ENCODE measurements around the gene GPR15LG. TPM values are rescaled to one million over a fixed set of nuclear protein-coding genes. Genes with fewer than 3 reads are reported as not detected.

The GPR15LG gene
- total RNA-seq, 2 donors from 2014 or later, result 515 to 560 TPM

DNA sequence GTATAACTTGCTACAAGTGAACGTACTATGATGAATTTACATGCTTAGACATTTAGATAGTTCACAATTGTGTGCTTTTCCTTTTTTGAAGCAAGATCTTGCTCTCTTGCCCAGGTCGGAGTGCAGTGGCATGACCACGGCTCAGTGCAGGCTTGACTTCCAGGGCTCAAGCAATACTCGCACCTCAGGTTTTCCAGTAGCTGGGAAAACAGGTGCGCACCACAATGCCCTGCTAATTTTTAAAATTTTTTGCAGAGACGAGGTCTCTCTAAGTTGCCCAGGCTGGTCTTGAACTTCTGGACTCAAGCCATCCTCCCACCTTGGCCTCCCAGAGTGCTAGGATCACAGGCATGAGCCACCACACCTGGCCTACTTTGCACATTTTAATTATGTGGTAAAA lies 1.8 kb downstream of the GPR15LG start:
- Histone ChIP-seq H3K36me3 (no peaks in the 10 kb centered on the region), H3K9me3 (no peaks in the 10 kb centered on the region), H3K9ac (ENCODE audit: low read depth in 2 of 2, low read length in 2 of 2) (peak overlapping the region; percentile 16 to 84), H3K4me3 (peak overlapping the region; percentile 53), H3K27ac (peak overlapping the region; percentile 83), H3K4me1 (peaks cover 3% of the 10 kb centered on the region), H3K27me3 (no peaks in the 10 kb centered on the region)
- TF ChIP-seq, protein P1, sequence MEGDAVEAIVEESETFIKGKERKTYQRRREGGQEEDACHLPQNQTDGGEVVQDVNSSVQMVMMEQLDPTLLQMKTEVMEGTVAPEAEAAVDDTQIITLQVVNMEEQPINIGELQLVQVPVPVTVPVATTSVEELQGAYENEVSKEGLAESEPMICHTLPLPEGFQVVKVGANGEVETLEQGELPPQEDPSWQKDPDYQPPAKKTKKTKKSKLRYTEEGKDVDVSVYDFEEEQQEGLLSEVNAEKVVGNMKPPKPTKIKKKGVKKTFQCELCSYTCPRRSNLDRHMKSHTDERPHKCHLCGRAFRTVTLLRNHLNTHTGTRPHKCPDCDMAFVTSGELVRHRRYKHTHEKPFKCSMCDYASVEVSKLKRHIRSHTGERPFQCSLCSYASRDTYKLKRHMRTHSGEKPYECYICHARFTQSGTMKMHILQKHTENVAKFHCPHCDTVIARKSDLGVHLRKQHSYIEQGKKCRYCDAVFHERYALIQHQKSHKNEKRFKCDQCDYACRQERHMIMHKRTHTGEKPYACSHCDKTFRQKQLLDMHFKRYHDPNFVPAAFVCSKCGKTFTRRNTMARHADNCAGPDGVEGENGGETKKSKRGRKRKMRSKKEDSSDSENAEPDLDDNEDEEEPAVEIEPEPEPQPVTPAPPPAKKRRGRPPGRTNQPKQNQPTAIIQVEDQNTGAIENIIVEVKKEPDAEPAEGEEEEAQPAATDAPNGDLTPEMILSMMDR (IDR thresholded peaks at IDR 0.05), result no peak
- peak; percentile 15 for DNase-seq
- intact Hi-C loops (cut with DNase I), result no loop called here

DNA sequence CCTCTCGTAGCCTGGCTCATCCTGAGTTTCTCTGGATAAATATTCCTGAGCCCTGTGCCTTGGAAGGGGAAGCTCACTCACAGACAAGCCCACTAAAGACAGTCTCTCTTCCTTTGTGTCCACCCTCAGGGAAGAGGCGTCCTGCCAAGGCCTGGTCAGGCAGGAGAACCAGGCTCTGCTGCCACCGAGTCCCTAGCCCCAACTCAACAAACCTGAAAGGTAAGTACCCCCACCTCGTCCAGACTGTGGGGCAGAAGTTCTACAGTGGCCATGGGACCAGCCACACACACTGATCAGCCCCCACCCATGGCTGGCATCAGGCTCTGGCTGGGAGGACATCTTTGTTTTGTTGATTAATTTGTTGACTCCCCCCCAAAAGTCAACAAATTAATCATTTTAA lies 2.8 kb downstream of the GPR15LG start:
- Histone ChIP-seq H3K27ac (no peak overlapping the region), H3K9ac (ENCODE audit: low read depth in 2 of 2, low read length in 2 of 2) (no peak overlapping the region), H3K36me3 (no peaks in the 10 kb centered on the region), H3K4me1 (peaks cover 3% of the 10 kb centered on the region), H3K9me3 (no peaks in the 10 kb centered on the region), H3K4me3 (no peak overlapping the region), H3K27me3 (no peaks in the 10 kb centered on the region)
- TF ChIP-seq, protein P1 (IDR thresholded peaks at IDR 0.05), result no peak
- intact Hi-C loops (cut with DNase I), result no loop called here
- DNase-seq, result peak; percentile 21

DNA sequence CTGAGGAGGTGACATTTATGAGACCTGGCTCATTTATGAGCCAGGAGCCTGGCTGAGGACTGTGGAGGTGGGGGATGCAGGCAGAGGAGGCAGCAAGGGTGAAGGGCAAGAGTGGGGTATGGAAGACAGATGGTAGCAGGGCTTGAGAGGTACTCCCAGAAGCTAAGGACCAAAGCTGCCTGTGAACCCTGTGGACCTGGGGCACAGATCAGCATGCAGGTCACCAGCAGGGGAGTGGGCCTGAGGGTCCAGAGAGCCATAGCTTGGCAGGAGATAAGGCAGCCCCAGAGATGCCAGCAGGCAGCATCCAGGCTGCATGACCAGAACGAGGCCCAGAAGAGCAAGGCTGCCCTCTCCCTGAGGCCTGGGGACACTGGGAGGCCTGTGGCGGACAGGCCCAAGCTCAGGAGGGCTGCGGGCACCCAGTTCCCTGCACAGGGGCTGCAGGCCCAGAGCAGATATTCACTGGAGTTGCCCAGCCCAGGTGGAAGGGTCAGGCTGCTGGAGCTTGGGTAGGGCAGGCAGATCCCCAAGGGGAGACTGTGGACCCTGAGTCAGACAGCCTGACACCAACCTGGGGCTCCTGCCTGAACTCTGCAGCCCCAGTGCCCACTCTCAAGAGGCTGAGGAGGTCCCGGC lies 3.4 kb downstream of the GPR15LG start:
- H3K9ac ChIP-seq (ENCODE audit: low read depth in 2 of 2, low read length in 2 of 2), result peak overlapping the region in 1 of 2 donors; percentile 2
- intact Hi-C loops (cut with DNase I), result no loop called here
- H3K27me3 ChIP-seq, result no peaks in the 10 kb centered on the region
- TF ChIP-seq, protein P1 (IDR thresholded peaks at IDR 0.05), result no peak
- DNase-seq, result peak; percentile 17
- no peak overlapping the region for H3K4me3 ChIP-seq
- H3K36me3 ChIP-seq, result no peaks in the 10 kb centered on the region
- H3K4me1 ChIP-seq, result peaks cover 3% of the 10 kb centered on the region
- no peak overlapping the region for H3K27ac ChIP-seq
- H3K9me3 ChIP-seq, result no peaks in the 10 kb centered on the region

DNA sequence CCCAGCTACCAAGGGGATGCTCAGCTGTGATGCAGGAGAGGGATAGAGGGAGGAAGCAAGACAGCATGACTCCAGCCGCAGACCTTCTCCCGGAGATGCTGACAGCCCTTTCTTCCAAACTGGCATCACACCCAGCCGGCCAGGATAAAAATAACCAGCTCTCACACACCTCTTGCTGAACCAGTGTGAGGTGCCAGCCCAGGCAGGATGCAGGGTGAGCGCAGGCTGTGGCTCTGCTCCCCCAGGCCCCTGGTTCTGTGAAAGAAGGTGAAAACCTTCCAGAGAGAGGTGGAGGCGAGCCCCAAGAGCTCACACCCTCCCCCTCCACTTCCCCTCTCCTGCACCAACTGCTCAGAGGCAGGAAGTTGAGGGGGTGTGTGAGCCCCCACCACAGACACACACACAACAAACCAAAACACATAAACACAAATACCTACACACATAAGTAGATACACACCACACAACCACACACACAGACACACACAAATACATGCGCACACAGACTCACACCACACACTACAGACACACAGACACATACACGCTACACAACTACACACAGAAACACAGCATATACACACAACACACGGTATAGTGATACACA lies 4.0 kb downstream of the GPR15LG start:
- peaks cover 3% of the 10 kb centered on the region for H3K4me1 ChIP-seq
- TF ChIP-seq, protein P1 (IDR thresholded peaks at IDR 0.05), result no peak
- intact Hi-C loops (cut with DNase I), result no loop called here

DNA sequence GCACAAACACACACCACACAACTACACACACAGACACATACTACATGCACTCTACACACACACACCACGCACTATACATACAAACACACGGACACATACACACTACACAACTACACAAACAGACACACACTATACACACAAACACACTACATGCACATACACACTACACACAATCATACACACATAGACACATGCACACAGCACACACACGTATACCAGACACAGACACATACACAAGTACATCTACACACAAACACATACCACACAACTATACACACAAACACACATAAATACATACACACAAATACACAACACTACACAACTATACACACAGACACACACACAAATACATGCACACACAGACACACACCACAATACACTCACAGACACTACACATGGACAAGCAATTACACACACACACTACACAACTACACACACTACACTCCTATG lies 4.6 kb downstream of the GPR15LG start:
- no peaks in the 10 kb centered on the region for H3K36me3 ChIP-seq
- peaks cover 3% of the 10 kb centered on the region for H3K4me1 ChIP-seq
- no peak overlapping the region for H3K4me3 ChIP-seq
- no peaks in the 10 kb centered on the region for H3K9me3 ChIP-seq
- no peaks in the 10 kb centered on the region for H3K27me3 ChIP-seq
- intact Hi-C loops (cut with DNase I), result no loop called here
- H3K9ac ChIP-seq (ENCODE audit: low read depth in 2 of 2, low read length in 2 of 2), result no peak overlapping the region
- TF ChIP-seq, protein P1 (IDR thresholded peaks at IDR 0.05), result no peak
- H3K27ac ChIP-seq, result no peak overlapping the region
- DNase-seq, result no peak

More for the DNA sequence above, 4.0 kb downstream of the GPR15LG start:
- Histone ChIP-seq H3K9ac (ENCODE audit: low read depth in 2 of 2, low read length in 2 of 2) (no peak overlapping the region), H3K27ac (no peak overlapping the region), H3K27me3 (no peaks in the 10 kb centered on the region), H3K36me3 (no peaks in the 10 kb centered on the region), H3K4me3 (no peak overlapping the region), H3K9me3 (no peaks in the 10 kb centered on the region)
- DNase-seq, result no peak
